Measurements from ENCODE around the gene FSIP2.

GRCh38 chr2:185821467-185821866 lies 82.9 kb downstream of the FSIP2 start:
- TF ChIP-seq POLR2AphosphoS5 (IDR thresholded peaks at IDR 0.05; ENCODE audit: insufficient read depth in 1 of 2, low read depth in 1 of 2): no peak
- TF ChIP-seq CTCF (IDR thresholded peaks at IDR 0.05): no peak
